HEK293 (cell line): Measurements from ENCODE around the gene TMEM220.

Experiments
- CTCF ChIP-seq: fragments of 450-650 bp; formaldehyde crosslinking; IDR thresholded peaks from 2 replicates; pipeline ENCODE4 v1.5.1; 2016; ENCODE audit warnings: missing biosample characterization, missing genetic modification characterization
- HOXA7 ChIP-seq: sonication (generic); formaldehyde crosslinking; IDR thresholded peaks from 2 replicates; pipeline ENCODE4 v1.8.1; 2022; ENCODE audit warnings: missing genetic modification reagents, borderline replicate concordance
- KLF9 ChIP-seq: fragments of 450-650 bp; formaldehyde crosslinking; IDR thresholded peaks from 2 replicates; pipeline ENCODE4 v1.5.1; 2016; ENCODE audit warnings: missing biosample characterization, missing genetic modification characterization, low read depth
- MYNN ChIP-seq: fragments of 450-650 bp; formaldehyde crosslinking; IDR thresholded peaks from 2 replicates; pipeline ENCODE4 v1.5.1; 2016; ENCODE audit warnings: missing biosample characterization, missing genetic modification characterization, borderline replicate concordance
- PBX3 ChIP-seq: sonication (generic); formaldehyde crosslinking; IDR thresholded peaks from 2 replicates; pipeline ENCODE4 v1.8.1; 2022; ENCODE audit warnings: mild to moderate bottlenecking, moderate library complexity, missing genetic modification reagents
- REPIN1 ChIP-seq: fragments of 450-650 bp; formaldehyde crosslinking; IDR thresholded peaks from 2 replicates; pipeline ENCODE4 v1.5.1; 2017; ENCODE audit warnings: missing biosample characterization, missing genetic modification characterization, low read depth
- REST ChIP-seq: fragments of 450-650 bp; formaldehyde crosslinking; IDR thresholded peaks from 2 replicates; pipeline ENCODE4 v1.5.1; 2016; ENCODE audit warnings: missing biosample characterization, missing genetic modification characterization
- SCRT2 ChIP-seq: fragments of 450-650 bp; formaldehyde crosslinking; IDR thresholded peaks from 2 replicates; pipeline ENCODE4 v1.5.1; 2016; ENCODE audit warnings: missing biosample characterization, missing genetic modification characterization
- ZBTB1 ChIP-seq: fragments of 450-650 bp; formaldehyde crosslinking; IDR thresholded peaks from 2 replicates; pipeline ENCODE4 v1.5.1; 2016; ENCODE audit warnings: missing biosample characterization, missing genetic modification characterization
- ZBTB6 ChIP-seq: fragments of 450-650 bp; formaldehyde crosslinking; IDR thresholded peaks from 2 replicates; pipeline ENCODE4 v1.5.1; 2017; ENCODE audit warnings: missing biosample characterization, missing genetic modification characterization
- ZNF138 ChIP-seq: fragments of 450-650 bp; formaldehyde crosslinking; IDR thresholded peaks from 2 replicates; pipeline ENCODE4 v1.5.1; 2016; ENCODE audit warnings: missing biosample characterization, missing genetic modification characterization, borderline replicate concordance
- ZNF639 ChIP-seq: fragments of 450-650 bp; formaldehyde crosslinking; IDR thresholded peaks from 2 replicates; pipeline ENCODE4 v1.5.1; 2016; ENCODE audit warnings: missing biosample characterization, missing genetic modification characterization
- TF ChIP-seq, protein P1 (sequence below): fragments of 450-650 bp; formaldehyde crosslinking; IDR thresholded peaks from 2 replicates; pipeline ENCODE4 v1.5.1; 2016; ENCODE audit warnings: missing biosample characterization, missing genetic modification characterization

GRCh38 chr17:10752696-10753095 is 22.9 kb upstream of the TMEM220 start:
- TF ChIP-seq SCRT2 (tag by site-specific recombination): no peak
- no peak for TF ChIP-seq CTCF (tag by site-specific recombination)
- TF ChIP-seq, protein P1, sequence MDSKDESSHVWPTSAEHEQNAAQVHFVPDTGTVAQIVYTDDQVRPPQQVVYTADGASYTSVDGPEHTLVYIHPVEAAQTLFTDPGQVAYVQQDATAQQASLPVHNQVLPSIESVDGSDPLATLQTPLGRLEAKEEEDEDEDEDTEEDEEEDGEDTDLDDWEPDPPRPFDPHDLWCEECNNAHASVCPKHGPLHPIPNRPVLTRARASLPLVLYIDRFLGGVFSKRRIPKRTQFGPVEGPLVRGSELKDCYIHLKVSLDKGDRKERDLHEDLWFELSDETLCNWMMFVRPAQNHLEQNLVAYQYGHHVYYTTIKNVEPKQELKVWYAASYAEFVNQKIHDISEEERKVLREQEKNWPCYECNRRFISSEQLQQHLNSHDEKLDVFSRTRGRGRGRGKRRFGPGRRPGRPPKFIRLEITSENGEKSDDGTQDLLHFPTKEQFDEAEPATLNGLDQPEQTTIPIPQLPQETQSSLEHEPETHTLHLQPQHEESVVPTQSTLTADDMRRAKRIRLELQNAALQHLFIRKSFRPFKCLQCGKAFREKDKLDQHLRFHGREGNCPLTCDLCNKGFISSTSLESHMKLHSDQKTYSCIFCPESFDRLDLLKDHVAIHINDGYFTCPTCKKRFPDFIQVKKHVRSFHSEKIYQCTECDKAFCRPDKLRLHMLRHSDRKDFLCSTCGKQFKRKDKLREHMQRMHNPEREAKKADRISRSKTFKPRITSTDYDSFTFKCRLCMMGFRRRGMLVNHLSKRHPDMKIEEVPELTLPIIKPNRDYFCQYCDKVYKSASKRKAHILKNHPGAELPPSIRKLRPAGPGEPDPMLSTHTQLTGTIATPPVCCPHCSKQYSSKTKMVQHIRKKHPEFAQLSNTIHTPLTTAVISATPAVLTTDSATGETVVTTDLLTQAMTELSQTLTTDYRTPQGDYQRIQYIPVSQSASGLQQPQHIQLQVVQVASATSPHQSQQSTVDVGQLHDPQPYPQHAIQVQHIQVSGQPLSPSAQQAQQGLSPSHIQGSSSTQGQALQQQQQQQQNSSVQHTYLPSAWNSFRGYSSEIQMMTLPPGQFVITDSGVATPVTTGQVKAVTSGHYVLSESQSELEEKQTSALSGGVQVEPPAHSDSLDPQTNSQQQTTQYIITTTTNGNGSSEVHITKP (tag by site-specific recombination): no peak
- TF ChIP-seq ZNF138 (tag by site-specific recombination): no peak
- no peak for TF ChIP-seq ZBTB6
- no peak for TF ChIP-seq REPIN1 (tag by site-specific recombination)
- no peak for TF ChIP-seq REST (tag by site-specific recombination)
- TF ChIP-seq ZBTB1 (tag by site-specific recombination): no peak
- no peak for TF ChIP-seq ZNF639 (tag by site-specific recombination)
- TF ChIP-seq MYNN (tag by site-specific recombination): no peak
- TF ChIP-seq HOXA7 (CRISPR knock-in tag): no peak
- TF ChIP-seq PBX3 (CRISPR knock-in tag): no peak
- no peak for TF ChIP-seq KLF9 (tag by site-specific recombination)
